GM06990 (cell line): Measurements from ENCODE around the gene NOTCH4.

ENCODE experiments used
- DNase-seq: peaks from one replicate; pipeline ENCODE4 v3.0.0-alpha.2; 2011; ENCODE audit not compliant: insufficient read length; ENCODE audit errors: extremely low read depth
- H3K27me3 ChIP-seq: replicated peaks from 2 replicates; pipeline ENCODE4 v1.6.0; 2011; ENCODE audit warnings: low read length; ENCODE audit not compliant: control insufficient read depth, insufficient read depth
- H3K36me3 ChIP-seq: 2 replicates; pipeline ENCODE4 v1.5.1; 2011; ENCODE audit warnings: low read length; ENCODE audit not compliant: control insufficient read depth, insufficient read depth
- H3K4me3 ChIP-seq: replicated peaks from 2 replicates; pipeline ENCODE4 v1.5.1; 2011; ENCODE audit warnings: low read depth, mild to moderate bottlenecking, control low read depth, low read length
- TF ChIP-seq, protein P1 (sequence below): IDR thresholded peaks from 2 replicates; pipeline ENCODE4 v1.5.1; 2011; ENCODE audit warnings: low read length, control low read depth, mild to moderate bottlenecking, inconsistent platforms; ENCODE audit not compliant: insufficient read depth, poor library complexity, severe bottlenecking

Gene NOTCH4

DNA sequence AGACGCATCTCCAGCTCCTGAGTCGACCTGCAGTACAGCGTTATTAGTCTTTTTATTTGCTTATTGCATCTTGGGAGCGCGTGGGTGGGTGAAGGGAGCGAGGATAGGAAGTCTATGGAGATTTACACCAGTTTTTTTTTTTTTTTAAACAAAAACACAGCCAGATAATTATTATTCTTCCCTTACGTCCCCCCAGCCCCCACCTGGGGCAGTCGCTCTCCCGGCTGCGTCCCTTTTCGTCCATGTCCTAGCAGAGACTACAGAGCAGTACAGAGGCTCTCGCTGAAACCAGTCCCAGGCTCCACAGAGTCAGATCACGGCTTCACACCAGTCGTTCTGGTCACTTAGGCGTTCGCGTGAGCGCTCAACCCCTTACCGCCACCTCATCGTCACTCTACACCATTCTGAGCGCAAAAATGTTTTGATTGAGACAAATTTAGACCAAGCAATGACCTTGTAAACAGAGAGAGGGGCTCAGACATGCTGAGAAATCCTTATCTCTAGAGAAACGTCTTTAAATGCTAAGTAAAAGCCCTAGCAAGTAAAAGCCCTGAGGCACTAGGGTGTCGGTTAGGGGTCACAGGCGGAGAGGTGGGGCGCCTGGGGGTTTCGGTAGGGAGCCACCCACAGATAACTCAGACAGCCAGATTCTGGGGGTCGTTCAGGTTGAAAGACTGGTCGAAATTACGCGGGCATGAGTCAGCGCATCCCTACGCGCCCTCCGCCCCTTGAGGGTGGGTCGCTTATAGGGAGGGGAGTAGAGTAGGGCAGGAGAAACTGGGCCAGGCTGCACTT, 70.9 kb downstream of the NOTCH4 start:
- H3K4me3 ChIP-seq: no peak overlapping the region
- H3K27me3 ChIP-seq: peaks cover 1% of the 10 kb centered on the region
- no peak for DNase-seq
- no peaks in the 10 kb centered on the region for H3K36me3 ChIP-seq
- TF ChIP-seq, protein P1, sequence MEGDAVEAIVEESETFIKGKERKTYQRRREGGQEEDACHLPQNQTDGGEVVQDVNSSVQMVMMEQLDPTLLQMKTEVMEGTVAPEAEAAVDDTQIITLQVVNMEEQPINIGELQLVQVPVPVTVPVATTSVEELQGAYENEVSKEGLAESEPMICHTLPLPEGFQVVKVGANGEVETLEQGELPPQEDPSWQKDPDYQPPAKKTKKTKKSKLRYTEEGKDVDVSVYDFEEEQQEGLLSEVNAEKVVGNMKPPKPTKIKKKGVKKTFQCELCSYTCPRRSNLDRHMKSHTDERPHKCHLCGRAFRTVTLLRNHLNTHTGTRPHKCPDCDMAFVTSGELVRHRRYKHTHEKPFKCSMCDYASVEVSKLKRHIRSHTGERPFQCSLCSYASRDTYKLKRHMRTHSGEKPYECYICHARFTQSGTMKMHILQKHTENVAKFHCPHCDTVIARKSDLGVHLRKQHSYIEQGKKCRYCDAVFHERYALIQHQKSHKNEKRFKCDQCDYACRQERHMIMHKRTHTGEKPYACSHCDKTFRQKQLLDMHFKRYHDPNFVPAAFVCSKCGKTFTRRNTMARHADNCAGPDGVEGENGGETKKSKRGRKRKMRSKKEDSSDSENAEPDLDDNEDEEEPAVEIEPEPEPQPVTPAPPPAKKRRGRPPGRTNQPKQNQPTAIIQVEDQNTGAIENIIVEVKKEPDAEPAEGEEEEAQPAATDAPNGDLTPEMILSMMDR: no peak

DNA sequence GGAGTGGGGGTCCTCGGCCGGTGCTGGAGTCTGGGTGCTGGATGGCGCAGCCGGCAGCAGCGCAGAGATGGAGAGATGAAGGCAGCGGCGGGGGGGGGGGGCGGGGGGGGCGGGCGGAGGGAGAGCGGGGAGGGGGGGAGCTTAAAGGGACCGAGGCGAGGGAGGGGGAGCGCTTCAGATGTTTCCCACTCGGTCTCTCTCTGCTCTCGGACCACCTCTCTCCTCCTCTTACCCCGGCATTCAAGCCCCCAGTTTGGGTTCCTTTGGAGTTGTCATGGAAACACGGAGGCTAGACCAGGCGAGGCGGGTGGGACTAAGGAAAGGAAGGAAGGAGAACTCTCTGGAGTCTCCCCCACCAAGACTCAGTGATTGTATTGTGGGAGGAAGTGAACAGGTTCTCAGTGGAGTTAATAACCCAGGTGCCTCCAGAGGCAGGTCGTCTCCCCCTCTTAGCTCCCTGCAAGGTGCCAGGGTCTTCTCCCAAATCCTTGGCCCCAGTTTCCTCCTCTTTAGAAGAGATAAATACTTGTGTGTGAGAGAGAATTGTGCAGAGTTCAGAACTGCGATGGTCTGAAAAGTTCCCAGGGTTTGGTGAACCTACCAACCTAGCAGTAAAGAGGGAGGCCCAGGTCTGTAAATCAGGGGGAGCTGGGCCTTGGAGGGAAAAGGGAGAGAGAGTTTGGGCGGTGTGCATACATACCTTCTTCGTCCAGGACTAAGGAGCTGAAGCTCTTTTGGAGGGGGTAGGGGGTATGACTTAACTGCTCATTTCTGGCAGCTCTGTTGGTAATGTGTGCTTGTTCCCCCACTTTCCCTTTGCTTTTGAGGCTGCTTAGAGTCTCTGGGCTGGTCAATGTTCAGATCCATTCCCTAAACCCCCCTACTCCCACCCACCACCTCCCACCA, 71.8 kb downstream of the NOTCH4 start, which contains the start of gene PRRT1:
Gene PRRT1, minus strand, starts transcription at position 77 of the 906 bp plus-strand sequence. CDS start 112 bp downstream, outside the sequence.
- TF ChIP-seq, protein P1: no peak
- no peak for DNase-seq
- H3K36me3 ChIP-seq: no peaks in the 10 kb centered on the region
- no peak within 1 kb of the TSS for H3K4me3 ChIP-seq
- peaks cover 1% of the 10 kb centered on the region for H3K27me3 ChIP-seq

DNA sequence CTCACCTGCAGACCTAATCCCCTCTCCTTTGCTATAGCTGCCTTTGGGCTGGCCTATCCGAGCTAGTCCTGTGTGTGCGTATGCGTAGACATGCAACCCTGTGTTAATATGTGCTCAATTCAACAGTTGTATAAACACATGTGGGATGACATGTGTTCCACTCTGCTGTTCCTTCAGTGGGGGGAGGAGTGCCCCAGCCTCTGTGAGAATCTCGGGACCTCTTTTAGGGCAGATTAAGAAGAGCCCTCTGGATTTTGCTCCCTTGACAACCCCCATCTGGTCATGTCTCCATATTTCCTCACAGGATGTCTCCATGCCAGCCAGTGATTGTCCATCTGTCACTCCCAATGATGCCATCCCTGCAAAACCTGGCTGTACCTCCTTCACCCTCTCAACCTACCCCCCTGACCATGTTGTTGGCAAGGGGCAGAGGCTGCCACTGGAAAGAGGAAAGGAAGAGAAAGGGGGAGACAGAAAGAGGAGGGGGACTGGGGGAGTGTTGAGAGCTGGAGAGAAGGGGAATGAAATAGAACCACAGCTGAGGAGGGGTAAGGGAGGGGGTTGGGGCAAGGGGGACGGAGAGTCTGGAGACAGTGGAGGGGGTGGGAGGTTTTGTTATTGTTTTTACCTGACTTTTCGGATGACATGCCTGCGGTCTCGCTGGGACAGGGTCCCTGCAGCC, 72.5 kb downstream of the NOTCH4 start:
- no peak for DNase-seq
- TF ChIP-seq, protein P1: no peak
- no peak overlapping the region for H3K4me3 ChIP-seq
- no peaks in the 10 kb centered on the region for H3K36me3 ChIP-seq
- H3K27me3 ChIP-seq: peaks cover 1% of the 10 kb centered on the region

DNA sequence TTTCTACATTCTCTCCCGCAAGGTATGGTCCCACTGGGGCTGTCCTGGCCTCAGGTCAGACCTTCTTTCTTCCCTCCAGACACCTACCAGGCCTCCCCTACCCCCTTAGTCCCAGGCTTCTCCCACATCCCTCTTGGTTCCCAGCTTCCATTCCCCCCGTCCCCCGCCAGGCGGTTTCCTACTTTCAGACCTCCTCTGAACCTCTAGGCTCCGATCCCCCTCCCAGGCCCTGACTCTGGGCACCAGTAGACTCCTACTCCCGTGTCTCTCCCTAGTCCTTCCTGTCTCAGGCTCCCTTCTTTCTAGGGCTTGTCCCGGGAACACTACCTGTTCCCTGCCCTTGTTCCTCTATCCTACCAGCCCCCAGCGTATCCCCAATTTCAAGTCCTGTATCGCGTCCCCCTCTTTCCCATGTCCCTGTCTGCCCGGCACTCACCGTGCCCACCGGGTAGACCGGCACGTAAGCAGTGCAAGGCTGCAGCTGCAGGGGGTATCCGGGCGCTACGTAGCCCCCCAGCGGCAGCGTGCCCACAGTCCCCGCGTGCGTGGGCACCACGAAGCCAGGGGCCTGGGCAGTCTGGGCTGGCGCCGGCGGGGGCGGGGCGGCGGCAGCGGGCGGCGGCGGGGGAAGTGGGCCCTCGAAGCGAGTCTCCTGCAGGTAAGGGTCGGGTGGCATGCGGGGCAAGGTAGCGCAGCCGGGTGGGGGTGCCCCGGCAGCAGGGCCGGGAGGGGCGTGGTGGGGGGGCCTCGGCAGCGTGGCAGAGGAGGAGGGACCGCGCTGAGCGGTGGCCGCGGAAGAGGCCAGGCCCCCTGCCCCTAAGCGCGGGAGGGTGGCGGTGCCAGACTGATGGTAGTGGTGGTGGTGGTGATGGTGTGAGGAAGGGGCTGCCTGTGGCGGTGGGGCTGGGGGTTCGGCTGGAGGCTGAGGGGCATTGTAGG, 73.7 kb downstream of the NOTCH4 start:
- H3K36me3 ChIP-seq: no peaks in the 10 kb centered on the region
- TF ChIP-seq, protein P1: no peak
- no peak for DNase-seq
- H3K27me3 ChIP-seq: peaks cover 1% of the 10 kb centered on the region
- no peak overlapping the region for H3K4me3 ChIP-seq
